GM12878 (cell line): ENCODE data around the gene SPINT2. TPM values are rescaled to one million over a fixed set of nuclear protein-coding genes. Genes with fewer than 3 reads are reported as not detected.

Source experiments
- ATAC-seq: fragments of 200-7000 bp; cut with Tn5 transposase; 3 replicates; pipeline ENCODE4 v1.9.1; 2020; ENCODE audit warnings: mild to moderate bottlenecking, moderate library complexity
- BruUV-seq: library from RNA; stranded (reverse); fragments of 400-500 nt; replicated peaks from 2 replicates; lab custom pipeline; 2021; lab: Mats Ljungman, UMichigan
- CTCF ChIA-PET: fragments of 300-600 bp; sonication (Branson Sonifier 250); formaldehyde crosslinking; extraction: SDS; loops from one replicate; lab custom pipeline; 2021; ENCODE audit warnings: inconsistent platforms; lab: Yijun Ruan, JAX
- POLR2A ChIA-PET: fragments of 350-600 bp; formaldehyde crosslinking; extraction: SDS; loops from one replicate; lab custom pipeline; 2021; ENCODE audit warnings: inconsistent platforms; lab: Charles Lee
- RAD21 ChIA-PET: fragments of 300-600 bp; sonication (Branson Sonifier 250); formaldehyde crosslinking; loops from one replicate; lab custom pipeline; 2023; ENCODE audit warnings: antibody characterized with exemption; ENCODE audit not compliant: unreplicated experiment; lab: Charles Lee
- SMC1A ChIA-PET: fragments of 300-600 bp; sonication (Branson Sonifier 250); formaldehyde crosslinking; loops from one replicate; lab custom pipeline; 2023; ENCODE audit not compliant: unreplicated experiment, uncharacterized antibody; lab: Charles Lee
- DNase-seq: peaks from one replicate; pipeline ENCODE4 v3.0.0-alpha.2; 2011; ENCODE audit warnings: low read depth, low spot score
- FAIRE-seq: peaks from 3 replicates; lab custom pipeline; 2011; peaks lifted over from hg19 to GRCh38; lab: Jason Lieb, UNC
- H2AFZ ChIP-seq: 2 replicates; pipeline ENCODE4 v1.6.0; 2011; ENCODE audit warnings: low read depth, low read length, control low read depth; ENCODE audit not compliant: control insufficient read depth
- H3K27ac ChIP-seq: 2 replicates; pipeline ENCODE4 v1.5.1; 2011; ENCODE audit warnings: control low read depth; ENCODE audit not compliant: control insufficient read depth, insufficient read depth
- H3K27me3 ChIP-seq, 2 experiments: replicated peaks in 1 of 2; 2 replicates each; pipeline versions ENCODE4 v1.6.0 to v1.6.1; 2011; ENCODE audit warnings: low read length in 1 of 2; ENCODE audit not compliant: control insufficient read depth in 2 of 2, insufficient read depth in 2 of 2
- H3K36me3 ChIP-seq, 2 experiments: 2 replicates each; pipeline ENCODE4 v1.5.1; 2011; ENCODE audit warnings: low read length in 1 of 2; ENCODE audit not compliant: control insufficient read depth in 2 of 2, insufficient read depth in 2 of 2
- H3K4me1 ChIP-seq: 2 replicates; pipeline ENCODE4 v1.6.1; 2011; ENCODE audit warnings: mild to moderate bottlenecking, low read length, moderate library complexity, mixed read lengths; ENCODE audit not compliant: control insufficient read depth, insufficient read depth
- H3K4me2 ChIP-seq: 2 replicates; pipeline ENCODE4 v1.6.0; 2011; ENCODE audit warnings: control low read depth; ENCODE audit not compliant: control insufficient read depth, insufficient read depth
- H3K4me3 ChIP-seq: fragments of 200-600 bp; sonication (generic); 2 replicates; pipeline ENCODE4 v1.5.1; 2016
- H3K79me2 ChIP-seq: 2 replicates; pipeline ENCODE4 v1.6.0; 2011; ENCODE audit warnings: low read length; ENCODE audit not compliant: control insufficient read depth, insufficient read depth
- H3K9ac ChIP-seq: 2 replicates; pipeline ENCODE4 v1.8.0; 2011; ENCODE audit warnings: low read length, control low read depth, mixed read lengths; ENCODE audit not compliant: control insufficient read depth, insufficient read depth
- H3K9me3 ChIP-seq: replicated peaks from 3 replicates; pipeline ENCODE4 v1.5.1; 2011; ENCODE audit warnings: mild to moderate bottlenecking, low read length; ENCODE audit not compliant: control insufficient read depth, insufficient read depth
- H4K20me1 ChIP-seq: 2 replicates; pipeline ENCODE4 v1.6.0; 2011; ENCODE audit not compliant: control insufficient read depth, insufficient read depth
- BCL11A ChIP-seq: IDR thresholded peaks from 2 replicates; pipeline ENCODE4 v1.6.1; 2011; ENCODE audit warnings: low read depth, low read length
- CTCF ChIP-seq, 3 experiments: IDR thresholded peaks in 2 of 3; conservative IDR thresholded peaks in 1 of 3; 2 replicates each; pipeline ENCODE4 v1.5.1; 2011; ENCODE audit warnings: low read depth in 3 of 3, low read length in 3 of 3, mild to moderate bottlenecking in 3 of 3, control low read depth in 2 of 3, moderate library complexity in 2 of 3, inconsistent platforms in 1 of 3, mixed read lengths in 1 of 3; ENCODE audit not compliant: control insufficient read depth in 2 of 3, insufficient read depth in 1 of 3; ENCODE audit errors: extremely low read depth in 1 of 3
- HDAC2 ChIP-seq: fragments of 200-600 bp; sonication (generic); IDR thresholded peaks from 2 replicates; pipeline ENCODE4 v1.6.1; 2017
- IRF5 ChIP-seq: fragments of 450-650 bp; IDR thresholded peaks from 2 replicates; pipeline ENCODE4 v1.6.1; 2017; ENCODE audit warnings: borderline replicate concordance
- MTA2 ChIP-seq: fragments of 450-650 bp; IDR thresholded peaks from 2 replicates; pipeline ENCODE4 v1.6.1; 2016; ENCODE audit warnings: low read depth, mild to moderate bottlenecking, moderate library complexity
- POLR2AphosphoS5 ChIP-seq: IDR thresholded peaks from 2 replicates; pipeline ENCODE4 v1.6.1; 2011; ENCODE audit warnings: mild to moderate bottlenecking, low read length, inconsistent platforms
- RELA ChIP-seq: fragments of 450-650 bp; IDR thresholded peaks from 2 replicates; pipeline ENCODE4 v1.8.0; 2014; ENCODE audit warnings: borderline replicate concordance; ENCODE audit not compliant: partially characterized antibody
- TARDBP ChIP-seq: IDR thresholded peaks from 2 replicates; pipeline ENCODE4 v1.6.1; 2016; ENCODE audit warnings: borderline replicate concordance
- ZNF217 ChIP-seq: fragments of 450-650 bp; IDR thresholded peaks from 2 replicates; pipeline ENCODE4 v1.6.1; 2017; ENCODE audit warnings: antibody characterized with exemption, mild to moderate bottlenecking
- ZNF24 ChIP-seq: fragments of 450-650 bp; IDR thresholded peaks from 2 replicates; pipeline ENCODE4 v1.6.1; 2017; ENCODE audit warnings: antibody characterized with exemption, mild to moderate bottlenecking
- WGBS: methylation state at CpG from one replicate; pipeline ENCODE4 v1.1.6; 2016; ENCODE audit warnings: low lambda C conversion rate; ENCODE audit not compliant: insufficient replicate concordance, insufficient coverage; ENCODE audit errors: missing lambda C conversion rate; 5-methylcytosine and 5-hydroxymethylcytosine counted together
- in situ Hi-C: fragments of 300-500 bp; cut with MboI; formaldehyde crosslinking; loops from 9 replicates; pipeline ENCODE4 v1.14.3; 2018; ENCODE audit warnings: mixed read lengths
- intact Hi-C: fragments of 100-400 bp; cut with micrococcal nuclease; formaldehyde crosslinking; loops from one replicate; pipeline ENCODE4 v1.14.2; 2022; ENCODE audit not compliant: unreplicated experiment
- polyA plus RNA-seq, 11 experiments: library from polyadenylated mRNA; depleted of rRNA in 4 of 11; unstranded in 6 of 11; stranded (reverse) in 5 of 11; fragments of >200 nt; fragmentation: Nextera tagmentation in 4 of 11; fragmentation: Illumina TruSeq in 1 of 11; extraction: Ambion mirVana in 4 of 11; extraction: Trizol in 1 of 11; gene quantifications; 1 replicate in 1 of 11; 2 replicates in 10 of 11; pipeline versions ENCODE4 v1.2.1 to v1.2.3, GENCODE V29; 2011 to 2016; ENCODE audit warnings: inconsistent platforms in 2 of 11, missing spikeins in 2 of 11, low read depth in 1 of 11
- total RNA-seq, 4 experiments: library from RNA; depleted of rRNA in 3 of 4; stranded (reverse); fragments of >200 nt in 3 of 4; fragmentation: Illumina TruSeq in 1 of 4; extraction: Trizol in 1 of 4; gene quantifications; 2 replicates each; pipeline versions ENCODE4 v1.2.1 to v1.2.3, GENCODE V29; 2013 to 2021

SPINT2 gene
- total and polyA plus RNA-seq, 10 of the 15 experiments (the other 5 are each of a cell fraction or from before 2014, with no cell fraction given): 0.15 to 26.5 (median 17.5) TPM

GRCh38 chr19:38266981-38267597, 2.7 kb downstream of the SPINT2 start:
- H4K20me1 ChIP-seq: no peaks in the 10 kb centered on the region
- H3K9ac ChIP-seq: no peak overlapping the region
- CTCF ChIA-PET: interaction anchor here (0.6 to 2.1 kb wide), 2 partner anchors 23 to 419 kb away, joined by 3 to 6 read pairs; no protein-coding TSS in a partner anchor

More at GRCh38 chr19:38266981-38267597, 2.7 kb downstream of the SPINT2 start:
- H3K27me3 ChIP-seq: peaks cover 0 to 2% of the 10 kb centered on the region in 2 experiments; a peak in 2 of 4 replicates
- H3K4me3 ChIP-seq: no peak overlapping the region
- in situ Hi-C loops: no loop called here
- ATAC-seq: no peak
- H3K27ac ChIP-seq: no peak overlapping the region
- ChIA-PET SMC1A (interaction anchor here (1.8 kb wide), 1 partner anchor 23 kb away, joined by 5 read pairs; no protein-coding TSS in a partner anchor), POLR2A (interaction anchor here (0.7 kb wide), 1 partner anchor 8 kb away, joined by 3 read pairs; no protein-coding TSS in a partner anchor), RAD21 (no interaction called here)
- H3K79me2 ChIP-seq: no peaks in the 10 kb centered on the region
- H3K36me3 ChIP-seq: no peaks in the 10 kb centered on the region
- H3K4me2 ChIP-seq: no peak overlapping the region
- DNase-seq: no peak
- TF ChIP-seq POLR2AphosphoS5 (no peak), HDAC2 (no peak), TARDBP (no peak), IRF5 (no peak), ZNF24 (no peak), BCL11A (no peak), CTCF (IDR thresholded peaks at IDR 0.05 in 2 of 3, conservative IDR thresholded peaks at IDR 0.05 in 1 of 3; ENCODE audit: control insufficient read depth in 2 of 3, extremely low read depth in 1 of 3, insufficient read depth in 1 of 3, low read depth in 3 of 3, low read length in 3 of 3) (no peak), ZNF217 (no peak), MTA2 (no peak), RELA (no peak)
- no TSS peak for BruUV-seq
- H3K9me3 ChIP-seq: no peaks in the 10 kb centered on the region
- H3K4me1 ChIP-seq: peaks cover 9% of the 10 kb centered on the region
- no peak overlapping the region for H2AFZ ChIP-seq
- intact Hi-C loops: no loop called here
- no peak for FAIRE-seq
- WGBS: 59% methylated on average over 12 of the region's 12 CpGs
